ENCODE measurements around the gene MYO1D.

Gene MYO1D

GRCh38 chr17:32513579-32513978 lies 363.3 kb downstream of the MYO1D start:
- TF ChIP-seq CTCF (IDR thresholded peaks at IDR 0.05; ENCODE audit: low read depth, low read length) = no peak
- Histone ChIP-seq H3K4me1 (no peaks in the 10 kb centered on the region), H3K36me3 (no peaks in the 10 kb centered on the region), H3K9me3 (no peaks in the 10 kb centered on the region), H3K4me3 (ENCODE audit: low read depth, low read length) (no peak overlapping the region), H3K27me3 (no peaks in the 10 kb centered on the region)
- no peak for DNase-seq

GRCh38 chr17:32512328-32512727 lies 364.6 kb downstream of the MYO1D start:
- TF ChIP-seq CTCF (IDR thresholded peaks at IDR 0.05; ENCODE audit: low read depth, low read length) = no peak
- Histone ChIP-seq H3K4me1 (no peaks in the 10 kb centered on the region), H3K36me3 (no peaks in the 10 kb centered on the region), H3K27me3 (no peaks in the 10 kb centered on the region), H3K4me3 (ENCODE audit: low read depth, low read length) (no peak overlapping the region), H3K9me3 (no peaks in the 10 kb centered on the region)
- no peak for DNase-seq

GRCh38 chr17:32510466-32510865 lies 366.5 kb downstream of the MYO1D start:
- Histone ChIP-seq H3K4me1 (no peaks in the 10 kb centered on the region), H3K36me3 (no peaks in the 10 kb centered on the region), H3K27me3 (no peaks in the 10 kb centered on the region), H3K4me3 (ENCODE audit: low read depth, low read length) (no peak overlapping the region), H3K9me3 (no peaks in the 10 kb centered on the region)
- no peak for TF ChIP-seq CTCF (IDR thresholded peaks at IDR 0.05; ENCODE audit: low read depth, low read length)
- no peak for DNase-seq

GRCh38 chr17:32508926-32509325 lies 368.0 kb downstream of the MYO1D start:
- Histone ChIP-seq H3K36me3 (no peaks in the 10 kb centered on the region), H3K4me3 (ENCODE audit: low read depth, low read length) (no peak overlapping the region), H3K27me3 (no peaks in the 10 kb centered on the region), H3K4me1 (no peaks in the 10 kb centered on the region), H3K9me3 (no peaks in the 10 kb centered on the region)
- no peak for TF ChIP-seq CTCF (IDR thresholded peaks at IDR 0.05; ENCODE audit: low read depth, low read length)
- DNase-seq = no peak

- no peaks in the 10 kb centered on the region for H3K4me1 ChIP-seq
- no peak for DNase-seq
- H3K9me3 ChIP-seq = no peaks in the 10 kb centered on the region
- no peak overlapping the region for H3K4me3 ChIP-seq (ENCODE audit: low read depth, low read length)
- no peak for TF ChIP-seq CTCF (IDR thresholded peaks at IDR 0.05; ENCODE audit: low read depth, low read length)
- no peaks in the 10 kb centered on the region for H3K27me3 ChIP-seq
- H3K36me3 ChIP-seq = no peaks in the 10 kb centered on the region
Observed at GRCh38 chr17:32504166-32504990, 372.5 kb downstream of the MYO1D start.
